Neural cell (in vitro differentiated cells): ENCODE results near the gene MIAT. TPM values are rescaled to one million over a fixed set of nuclear protein-coding genes. Genes with fewer than 3 reads are reported as not detected.

Source experiments
- H2AFZ ChIP-seq: fragments of 200-600, 300-800 bp; sonication (generic), shearing (Covaris generic); 2 replicates; pipeline ENCODE4 v1.6.0; 2014; ENCODE audit warnings: low read depth, mild to moderate bottlenecking, antibody characterized with exemption, low read length, moderate library complexity
- H3F3A ChIP-seq: fragments of 200-600 bp; shearing (Covaris generic); 2 replicates; pipeline ENCODE4 v1.6.1; 2016; ENCODE audit warnings: mild to moderate bottlenecking, moderate library complexity, mixed read lengths, antibody characterized with exemption, low read length; ENCODE audit not compliant: insufficient read depth, poor library complexity, severe bottlenecking
- H3K27ac ChIP-seq: fragments of 200-600, 300-800 bp; sonication (generic), shearing (Covaris generic); 2 replicates; pipeline ENCODE4 v1.5.1; 2014; ENCODE audit warnings: mild to moderate bottlenecking, low read length, moderate library complexity
- H3K27me3 ChIP-seq: fragments of 300-800, 200-600 bp; sonication (generic), shearing (Covaris generic); 2 replicates; pipeline ENCODE4 v1.6.0; 2014; ENCODE audit warnings: mild to moderate bottlenecking, low read depth, low read length, moderate library complexity; ENCODE audit not compliant: insufficient read depth
- H3K36me3 ChIP-seq: fragments of 300-800, 200-600 bp; sonication (generic), shearing (Covaris generic); 2 replicates; pipeline ENCODE4 v1.5.1; 2014; ENCODE audit warnings: mild to moderate bottlenecking, antibody characterized with exemption, low read length, moderate library complexity; ENCODE audit not compliant: insufficient read depth
- H3K4me2 ChIP-seq: fragments of 300-800, 200-600 bp; sonication (generic), shearing (Covaris generic); 2 replicates; pipeline ENCODE4 v1.6.0; 2014; ENCODE audit warnings: mild to moderate bottlenecking, low read length
- H3K4me3 ChIP-seq: fragments of 300-800, 200-600 bp; sonication (generic), shearing (Covaris generic); 2 replicates; pipeline ENCODE4 v1.5.1; 2014; ENCODE audit warnings: mild to moderate bottlenecking, low read length, moderate library complexity
- H3K79me2 ChIP-seq: fragments of 200-600 bp; shearing (Covaris generic); replicated peaks from 2 replicates; pipeline ENCODE4 v1.6.0; 2014; ENCODE audit warnings: mild to moderate bottlenecking, low read length, moderate library complexity; ENCODE audit not compliant: insufficient read depth
- H3K9ac ChIP-seq: fragments of 300-800, 200-600 bp; sonication (generic), shearing (Covaris generic); 2 replicates; pipeline ENCODE4 v1.6.1; 2016; ENCODE audit warnings: mild to moderate bottlenecking, low read length, mixed read lengths
- H3K9me2 ChIP-seq: fragments of 200-600 bp; shearing (Covaris generic); 2 replicates; pipeline ENCODE4 v1.6.1; 2016; ENCODE audit warnings: mild to moderate bottlenecking, low read length, mixed read lengths; ENCODE audit not compliant: insufficient read depth
- H3K9me3 ChIP-seq: fragments of 200-600, 300-800 bp; sonication (generic), shearing (Covaris generic); 2 replicates; pipeline ENCODE4 v1.6.1; 2016; ENCODE audit warnings: mild to moderate bottlenecking, mixed run types, low read length, moderate library complexity, mixed read lengths
- H4K20me1 ChIP-seq: fragments of 200-600 bp; shearing (Covaris generic); 2 replicates; pipeline ENCODE4 v1.6.1; 2016; ENCODE audit warnings: mild to moderate bottlenecking, mixed run types; ENCODE audit not compliant: insufficient read depth
- EP300 ChIP-seq: fragments of 450-650 bp; conservative IDR thresholded peaks from 2 replicates; pipeline ENCODE4 v1.6.1; 2014; ENCODE audit warnings: antibody characterized with exemption, mild to moderate bottlenecking, moderate library complexity; ENCODE audit not compliant: poor library complexity, severe bottlenecking
- EZH2 ChIP-seq: fragments of 200-600, 300-800 bp; shearing (Covaris generic), sonication (generic); IDR thresholded peaks from 2 replicates; pipeline ENCODE4 v1.6.1; 2014; ENCODE audit warnings: antibody characterized with exemption, low read length, borderline replicate concordance, mild to moderate bottlenecking; ENCODE audit not compliant: insufficient read depth, poor library complexity, severe bottlenecking
- MXI1 ChIP-seq: fragments of 450-650 bp; conservative IDR thresholded peaks from 2 replicates; pipeline ENCODE4 v1.6.1; 2014; ENCODE audit warnings: antibody characterized with exemption, mild to moderate bottlenecking; ENCODE audit not compliant: poor library complexity, severe bottlenecking
- POLR2AphosphoS5 ChIP-seq: IDR thresholded peaks from 2 replicates; pipeline ENCODE4 v1.6.1; 2012
- RAD21 ChIP-seq: fragments of 450-650 bp; conservative IDR thresholded peaks from 2 replicates; pipeline ENCODE4 v1.6.1; 2014; ENCODE audit warnings: antibody characterized with exemption, mild to moderate bottlenecking, moderate library complexity
- SMC3 ChIP-seq: fragments of 450-650 bp; conservative IDR thresholded peaks from 2 replicates; pipeline ENCODE4 v1.6.1; 2014; ENCODE audit warnings: antibody characterized with exemption, mild to moderate bottlenecking, moderate library complexity; ENCODE audit not compliant: poor library complexity
- TAF1 ChIP-seq: IDR thresholded peaks from 2 replicates; pipeline ENCODE4 v1.6.1; 2012; ENCODE audit warnings: low read depth
- polyA plus RNA-seq: library from polyadenylated mRNA; depleted of rRNA; stranded (reverse); fragments of >200 nt; gene quantifications from 2 replicates; pipeline ENCODE4 v1.2.3, GENCODE V29; 2014
- TF ChIP-seq, protein P1 (sequence below): IDR thresholded peaks from 2 replicates; pipeline ENCODE4 v1.6.1; 2012; ENCODE audit warnings: borderline replicate concordance
- TF ChIP-seq, protein P2 (sequence below): fragments of 450-650 bp; IDR thresholded peaks from 2 replicates; pipeline ENCODE4 v1.5.1; 2014; ENCODE audit warnings: antibody characterized with exemption, mild to moderate bottlenecking, moderate library complexity; ENCODE audit not compliant: poor library complexity, severe bottlenecking

The MIAT gene
- polyA plus RNA-seq, 1 donor from 2014 or later = 529 TPM

DNA sequence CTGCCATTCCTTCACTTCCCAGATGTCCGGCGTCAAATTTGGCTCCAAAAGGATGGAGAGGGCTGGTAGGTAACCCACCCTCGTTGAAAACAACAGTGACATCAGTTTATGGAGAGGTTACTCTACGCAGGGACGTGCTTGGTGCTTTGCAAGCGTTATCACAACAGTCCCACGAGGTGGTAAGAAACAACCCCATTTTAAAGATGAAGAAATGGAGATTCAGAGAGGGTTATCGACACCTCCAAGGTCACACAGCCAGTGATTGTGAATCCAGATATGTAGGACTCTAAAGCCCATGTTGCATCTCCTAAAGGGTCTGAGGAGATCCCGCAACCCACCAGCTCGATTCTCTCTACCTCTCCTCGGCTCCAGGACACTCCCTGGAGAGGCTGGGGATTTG, 773 bp downstream of the MIAT start:
- Histone ChIP-seq H3K79me2 (peaks cover 64% of the 10 kb centered on the region), H3F3A (peaks cover 4% of the 10 kb centered on the region), H3K4me3 (peak overlapping the region; percentile 98), H3K9me2 (no peaks in the 10 kb centered on the region), H4K20me1 (peaks cover 26% of the 10 kb centered on the region), H3K27ac (peak overlapping the region; percentile 94), H3K27me3 (no peaks in the 10 kb centered on the region), H2AFZ (peak overlapping the region; percentile 19), H3K9ac (peak overlapping the region; percentile 100), H3K4me2 (peak overlapping the region; percentile 87), H3K36me3 (no peaks in the 10 kb centered on the region), H3K9me3 (no peaks in the 10 kb centered on the region)
- TF ChIP-seq EP300 (no peak), TAF1 (no peak), POLR2AphosphoS5 (no peak), MXI1 (no peak), RAD21 (no peak), SMC3 (no peak), EZH2 (no peak)
- TF ChIP-seq, protein P1, sequence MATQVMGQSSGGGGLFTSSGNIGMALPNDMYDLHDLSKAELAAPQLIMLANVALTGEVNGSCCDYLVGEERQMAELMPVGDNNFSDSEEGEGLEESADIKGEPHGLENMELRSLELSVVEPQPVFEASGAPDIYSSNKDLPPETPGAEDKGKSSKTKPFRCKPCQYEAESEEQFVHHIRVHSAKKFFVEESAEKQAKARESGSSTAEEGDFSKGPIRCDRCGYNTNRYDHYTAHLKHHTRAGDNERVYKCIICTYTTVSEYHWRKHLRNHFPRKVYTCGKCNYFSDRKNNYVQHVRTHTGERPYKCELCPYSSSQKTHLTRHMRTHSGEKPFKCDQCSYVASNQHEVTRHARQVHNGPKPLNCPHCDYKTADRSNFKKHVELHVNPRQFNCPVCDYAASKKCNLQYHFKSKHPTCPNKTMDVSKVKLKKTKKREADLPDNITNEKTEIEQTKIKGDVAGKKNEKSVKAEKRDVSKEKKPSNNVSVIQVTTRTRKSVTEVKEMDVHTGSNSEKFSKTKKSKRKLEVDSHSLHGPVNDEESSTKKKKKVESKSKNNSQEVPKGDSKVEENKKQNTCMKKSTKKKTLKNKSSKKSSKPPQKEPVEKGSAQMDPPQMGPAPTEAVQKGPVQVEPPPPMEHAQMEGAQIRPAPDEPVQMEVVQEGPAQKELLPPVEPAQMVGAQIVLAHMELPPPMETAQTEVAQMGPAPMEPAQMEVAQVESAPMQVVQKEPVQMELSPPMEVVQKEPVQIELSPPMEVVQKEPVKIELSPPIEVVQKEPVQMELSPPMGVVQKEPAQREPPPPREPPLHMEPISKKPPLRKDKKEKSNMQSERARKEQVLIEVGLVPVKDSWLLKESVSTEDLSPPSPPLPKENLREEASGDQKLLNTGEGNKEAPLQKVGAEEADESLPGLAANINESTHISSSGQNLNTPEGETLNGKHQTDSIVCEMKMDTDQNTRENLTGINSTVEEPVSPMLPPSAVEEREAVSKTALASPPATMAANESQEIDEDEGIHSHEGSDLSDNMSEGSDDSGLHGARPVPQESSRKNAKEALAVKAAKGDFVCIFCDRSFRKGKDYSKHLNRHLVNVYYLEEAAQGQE = no peak
- TF ChIP-seq, protein P2, sequence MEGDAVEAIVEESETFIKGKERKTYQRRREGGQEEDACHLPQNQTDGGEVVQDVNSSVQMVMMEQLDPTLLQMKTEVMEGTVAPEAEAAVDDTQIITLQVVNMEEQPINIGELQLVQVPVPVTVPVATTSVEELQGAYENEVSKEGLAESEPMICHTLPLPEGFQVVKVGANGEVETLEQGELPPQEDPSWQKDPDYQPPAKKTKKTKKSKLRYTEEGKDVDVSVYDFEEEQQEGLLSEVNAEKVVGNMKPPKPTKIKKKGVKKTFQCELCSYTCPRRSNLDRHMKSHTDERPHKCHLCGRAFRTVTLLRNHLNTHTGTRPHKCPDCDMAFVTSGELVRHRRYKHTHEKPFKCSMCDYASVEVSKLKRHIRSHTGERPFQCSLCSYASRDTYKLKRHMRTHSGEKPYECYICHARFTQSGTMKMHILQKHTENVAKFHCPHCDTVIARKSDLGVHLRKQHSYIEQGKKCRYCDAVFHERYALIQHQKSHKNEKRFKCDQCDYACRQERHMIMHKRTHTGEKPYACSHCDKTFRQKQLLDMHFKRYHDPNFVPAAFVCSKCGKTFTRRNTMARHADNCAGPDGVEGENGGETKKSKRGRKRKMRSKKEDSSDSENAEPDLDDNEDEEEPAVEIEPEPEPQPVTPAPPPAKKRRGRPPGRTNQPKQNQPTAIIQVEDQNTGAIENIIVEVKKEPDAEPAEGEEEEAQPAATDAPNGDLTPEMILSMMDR = no peak

DNA sequence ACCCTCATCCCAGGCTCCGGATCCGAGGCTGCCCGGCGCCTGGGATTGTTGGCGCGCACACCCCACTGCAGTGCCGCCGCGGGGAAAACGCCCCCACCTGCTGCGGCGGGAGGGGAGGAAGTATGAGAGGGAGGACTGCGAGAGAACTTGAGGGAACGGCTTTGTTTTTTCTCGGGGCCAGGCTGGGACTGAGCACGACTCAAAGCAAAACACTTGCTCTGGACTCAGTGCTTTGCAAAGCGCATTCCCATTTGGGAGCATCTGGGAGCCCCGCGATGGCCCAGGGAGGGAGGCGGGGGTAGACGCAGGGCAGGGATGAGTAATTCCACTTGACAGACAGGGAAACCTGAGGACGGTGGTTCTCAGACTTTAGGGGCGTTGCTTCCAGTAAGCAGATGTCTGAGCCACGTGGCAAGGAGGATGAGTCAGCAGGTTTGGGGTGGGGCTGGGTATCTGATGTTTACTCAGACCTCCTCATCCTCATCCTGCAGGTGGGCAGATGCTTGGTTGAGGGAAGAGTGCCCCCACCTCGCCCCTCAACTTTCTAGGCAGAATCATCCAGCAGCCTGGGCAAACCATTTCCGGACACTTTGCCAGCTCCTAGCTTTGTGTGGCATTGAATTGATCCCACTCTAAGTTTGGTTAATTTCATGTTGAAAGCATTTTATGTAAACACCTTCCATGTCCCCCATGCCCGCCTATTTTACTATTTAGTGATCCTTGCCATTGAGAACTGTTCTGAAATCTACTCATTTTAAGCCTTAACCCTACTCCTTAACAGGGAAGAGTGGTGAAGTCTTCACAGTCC, 1.5 kb downstream of the MIAT start:
- Histone ChIP-seq H3F3A (peaks cover 4% of the 10 kb centered on the region), H3K79me2 (peaks cover 69% of the 10 kb centered on the region), H3K27me3 (no peaks in the 10 kb centered on the region), H3K9me2 (no peaks in the 10 kb centered on the region), H3K9ac (peak overlapping the region; percentile 100), H2AFZ (peak overlapping the region; percentile 19), H3K36me3 (no peaks in the 10 kb centered on the region), H3K4me3 (peak overlapping the region; percentile 98), H3K9me3 (no peaks in the 10 kb centered on the region), H3K27ac (peak overlapping the region; percentile 94), H4K20me1 (peaks cover 26% of the 10 kb centered on the region), H3K4me2 (peak overlapping the region; percentile 87)
- TF ChIP-seq EZH2 (no peak), POLR2AphosphoS5 (peak; percentile 56), RAD21 (no peak), MXI1 (peak; percentile 90), TAF1 (no peak), SMC3 (peak; percentile 27), EP300 (no peak)
- TF ChIP-seq, protein P1 = peak; percentile 45
- TF ChIP-seq, protein P2 = no peak
